Measurements from ENCODE around the gene BCL2L13. TPM values are rescaled to one million over a fixed set of nuclear protein-coding genes. Genes with fewer than 3 reads are reported as not detected.
A peak's percentile ranks its signal among the peaks of the same experiment; 100 is the strongest.

BCL2L13 gene
- total RNA-seq, 1 experiment from 2014 or later = 38.1 TPM

GRCh38 chr22:17705951-17706900 lies 67.7 kb downstream of the BCL2L13 start:
- Mint-ChIP-seq H3K36me3 (peaks cover 22% of the 10 kb centered on the region), H3K4me3 (no peak overlapping the region), H3K27me3 (ENCODE audit: low read depth) (no peaks in the 10 kb centered on the region), H3K9me3 (no peaks in the 10 kb centered on the region), H3K4me1 (peaks cover 10% of the 10 kb centered on the region), H3K27ac (peak overlapping the region; percentile 62)
- ATAC-seq (peak; percentile 64), DNase-seq (ENCODE audit: low spot score) (no peak)
- no peak for TF ChIP-seq SOX15 (CRISPR knock-in tag; IDR thresholded peaks at IDR 0.05)
- TF ChIP-seq ZNF121 (CRISPR knock-in tag; IDR thresholded peaks at IDR 0.05) = peak; percentile 44; the same call in 1 of the 2 replicates
- ChIA-PET POLR2A (interaction anchor here (0.5 kb wide), 1 partner anchor 794 kb away, joined by 3 read pairs; no protein-coding TSS in a partner anchor), CTCF (interaction anchor here (0.7 to 1.0 kb wide), 4 partner anchors 27 to 506 kb away, joined by 3 to 7 read pairs (median 3); no protein-coding TSS in a partner anchor)

- ATAC-seq (no peak), DNase-seq (ENCODE audit: low spot score) (no peak)
- Mint-ChIP-seq H3K27me3 (ENCODE audit: low read depth) (no peaks in the 10 kb centered on the region), H3K4me3 (no peak overlapping the region), H3K9me3 (no peaks in the 10 kb centered on the region), H3K4me1 (peaks cover 6% of the 10 kb centered on the region), H3K27ac (no peak overlapping the region), H3K36me3 (peaks cover 22% of the 10 kb centered on the region)
- POLR2A ChIA-PET = no interaction called here
- no peak for TF ChIP-seq CREB1 (CRISPR knock-in tag; IDR thresholded peaks at IDR 0.05)
- TF ChIP-seq TCF7 (CRISPR knock-in tag; IDR thresholded peaks at IDR 0.05; ENCODE audit: low read depth) = no peak
- TF ChIP-seq ZBTB21 (CRISPR knock-in tag; IDR thresholded peaks at IDR 0.05; ENCODE audit: borderline replicate concordance) = no peak
- TF ChIP-seq, protein P1, sequence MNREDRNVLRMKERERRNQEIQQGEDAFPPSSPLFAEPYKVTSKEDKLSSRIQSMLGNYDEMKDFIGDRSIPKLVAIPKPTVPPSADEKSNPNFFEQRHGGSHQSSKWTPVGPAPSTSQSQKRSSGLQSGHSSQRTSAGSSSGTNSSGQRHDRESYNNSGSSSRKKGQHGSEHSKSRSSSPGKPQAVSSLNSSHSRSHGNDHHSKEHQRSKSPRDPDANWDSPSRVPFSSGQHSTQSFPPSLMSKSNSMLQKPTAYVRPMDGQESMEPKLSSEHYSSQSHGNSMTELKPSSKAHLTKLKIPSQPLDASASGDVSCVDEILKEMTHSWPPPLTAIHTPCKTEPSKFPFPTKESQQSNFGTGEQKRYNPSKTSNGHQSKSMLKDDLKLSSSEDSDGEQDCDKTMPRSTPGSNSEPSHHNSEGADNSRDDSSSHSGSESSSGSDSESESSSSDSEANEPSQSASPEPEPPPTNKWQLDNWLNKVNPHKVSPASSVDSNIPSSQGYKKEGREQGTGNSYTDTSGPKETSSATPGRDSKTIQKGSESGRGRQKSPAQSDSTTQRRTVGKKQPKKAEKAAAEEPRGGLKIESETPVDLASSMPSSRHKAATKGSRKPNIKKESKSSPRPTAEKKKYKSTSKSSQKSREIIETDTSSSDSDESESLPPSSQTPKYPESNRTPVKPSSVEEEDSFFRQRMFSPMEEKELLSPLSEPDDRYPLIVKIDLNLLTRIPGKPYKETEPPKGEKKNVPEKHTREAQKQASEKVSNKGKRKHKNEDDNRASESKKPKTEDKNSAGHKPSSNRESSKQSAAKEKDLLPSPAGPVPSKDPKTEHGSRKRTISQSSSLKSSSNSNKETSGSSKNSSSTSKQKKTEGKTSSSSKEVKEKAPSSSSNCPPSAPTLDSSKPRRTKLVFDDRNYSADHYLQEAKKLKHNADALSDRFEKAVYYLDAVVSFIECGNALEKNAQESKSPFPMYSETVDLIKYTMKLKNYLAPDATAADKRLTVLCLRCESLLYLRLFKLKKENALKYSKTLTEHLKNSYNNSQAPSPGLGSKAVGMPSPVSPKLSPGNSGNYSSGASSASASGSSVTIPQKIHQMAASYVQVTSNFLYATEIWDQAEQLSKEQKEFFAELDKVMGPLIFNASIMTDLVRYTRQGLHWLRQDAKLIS (CRISPR knock-in tag; IDR thresholded peaks at IDR 0.05; ENCODE audit: borderline replicate concordance) = no peak
- TF ChIP-seq USF2 (CRISPR knock-in tag; IDR thresholded peaks at IDR 0.05) = no peak
- TF ChIP-seq, protein P2, sequence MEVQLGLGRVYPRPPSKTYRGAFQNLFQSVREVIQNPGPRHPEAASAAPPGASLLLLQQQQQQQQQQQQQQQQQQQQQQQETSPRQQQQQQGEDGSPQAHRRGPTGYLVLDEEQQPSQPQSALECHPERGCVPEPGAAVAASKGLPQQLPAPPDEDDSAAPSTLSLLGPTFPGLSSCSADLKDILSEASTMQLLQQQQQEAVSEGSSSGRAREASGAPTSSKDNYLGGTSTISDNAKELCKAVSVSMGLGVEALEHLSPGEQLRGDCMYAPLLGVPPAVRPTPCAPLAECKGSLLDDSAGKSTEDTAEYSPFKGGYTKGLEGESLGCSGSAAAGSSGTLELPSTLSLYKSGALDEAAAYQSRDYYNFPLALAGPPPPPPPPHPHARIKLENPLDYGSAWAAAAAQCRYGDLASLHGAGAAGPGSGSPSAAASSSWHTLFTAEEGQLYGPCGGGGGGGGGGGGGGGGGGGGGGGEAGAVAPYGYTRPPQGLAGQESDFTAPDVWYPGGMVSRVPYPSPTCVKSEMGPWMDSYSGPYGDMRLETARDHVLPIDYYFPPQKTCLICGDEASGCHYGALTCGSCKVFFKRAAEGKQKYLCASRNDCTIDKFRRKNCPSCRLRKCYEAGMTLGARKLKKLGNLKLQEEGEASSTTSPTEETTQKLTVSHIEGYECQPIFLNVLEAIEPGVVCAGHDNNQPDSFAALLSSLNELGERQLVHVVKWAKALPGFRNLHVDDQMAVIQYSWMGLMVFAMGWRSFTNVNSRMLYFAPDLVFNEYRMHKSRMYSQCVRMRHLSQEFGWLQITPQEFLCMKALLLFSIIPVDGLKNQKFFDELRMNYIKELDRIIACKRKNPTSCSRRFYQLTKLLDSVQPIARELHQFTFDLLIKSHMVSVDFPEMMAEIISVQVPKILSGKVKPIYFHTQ (CRISPR knock-in tag; IDR thresholded peaks at IDR 0.05) = no peak
- no peak for TF ChIP-seq IRF2 (CRISPR knock-in tag; IDR thresholded peaks at IDR 0.05; ENCODE audit: borderline replicate concordance, low read depth)
- TF ChIP-seq CTCF (IDR thresholded peaks at IDR 0.05) = no peak
- no peak for TF ChIP-seq NFYB (CRISPR knock-in tag; conservative IDR thresholded peaks at IDR 0.05; ENCODE audit: low read depth)
- TF ChIP-seq CREM (CRISPR knock-in tag; IDR thresholded peaks at IDR 0.05) = no peak
- TF ChIP-seq EMX1 (CRISPR knock-in tag; IDR thresholded peaks at IDR 0.05) = no peak
- TF ChIP-seq, protein P3, sequence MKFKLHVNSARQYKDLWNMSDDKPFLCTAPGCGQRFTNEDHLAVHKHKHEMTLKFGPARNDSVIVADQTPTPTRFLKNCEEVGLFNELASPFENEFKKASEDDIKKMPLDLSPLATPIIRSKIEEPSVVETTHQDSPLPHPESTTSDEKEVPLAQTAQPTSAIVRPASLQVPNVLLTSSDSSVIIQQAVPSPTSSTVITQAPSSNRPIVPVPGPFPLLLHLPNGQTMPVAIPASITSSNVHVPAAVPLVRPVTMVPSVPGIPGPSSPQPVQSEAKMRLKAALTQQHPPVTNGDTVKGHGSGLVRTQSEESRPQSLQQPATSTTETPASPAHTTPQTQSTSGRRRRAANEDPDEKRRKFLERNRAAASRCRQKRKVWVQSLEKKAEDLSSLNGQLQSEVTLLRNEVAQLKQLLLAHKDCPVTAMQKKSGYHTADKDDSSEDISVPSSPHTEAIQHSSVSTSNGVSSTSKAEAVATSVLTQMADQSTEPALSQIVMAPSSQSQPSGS (CRISPR knock-in tag; IDR thresholded peaks at IDR 0.05; ENCODE audit: borderline replicate concordance, low read depth) = no peak
- no peak for TF ChIP-seq FOXJ3 (CRISPR knock-in tag; IDR thresholded peaks at IDR 0.05; ENCODE audit: borderline replicate concordance)
- no peak for TF ChIP-seq NFE2L1 (CRISPR knock-in tag; IDR thresholded peaks at IDR 0.05)
- no peak for TF ChIP-seq NFATC4 (CRISPR knock-in tag; IDR thresholded peaks at IDR 0.05)
- TF ChIP-seq, protein P4, sequence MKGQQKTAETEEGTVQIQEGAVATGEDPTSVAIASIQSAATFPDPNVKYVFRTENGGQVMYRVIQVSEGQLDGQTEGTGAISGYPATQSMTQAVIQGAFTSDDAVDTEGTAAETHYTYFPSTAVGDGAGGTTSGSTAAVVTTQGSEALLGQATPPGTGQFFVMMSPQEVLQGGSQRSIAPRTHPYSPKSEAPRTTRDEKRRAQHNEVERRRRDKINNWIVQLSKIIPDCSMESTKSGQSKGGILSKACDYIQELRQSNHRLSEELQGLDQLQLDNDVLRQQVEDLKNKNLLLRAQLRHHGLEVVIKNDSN (CRISPR knock-in tag; IDR thresholded peaks at IDR 0.05) = no peak
- TF ChIP-seq, protein P5, sequence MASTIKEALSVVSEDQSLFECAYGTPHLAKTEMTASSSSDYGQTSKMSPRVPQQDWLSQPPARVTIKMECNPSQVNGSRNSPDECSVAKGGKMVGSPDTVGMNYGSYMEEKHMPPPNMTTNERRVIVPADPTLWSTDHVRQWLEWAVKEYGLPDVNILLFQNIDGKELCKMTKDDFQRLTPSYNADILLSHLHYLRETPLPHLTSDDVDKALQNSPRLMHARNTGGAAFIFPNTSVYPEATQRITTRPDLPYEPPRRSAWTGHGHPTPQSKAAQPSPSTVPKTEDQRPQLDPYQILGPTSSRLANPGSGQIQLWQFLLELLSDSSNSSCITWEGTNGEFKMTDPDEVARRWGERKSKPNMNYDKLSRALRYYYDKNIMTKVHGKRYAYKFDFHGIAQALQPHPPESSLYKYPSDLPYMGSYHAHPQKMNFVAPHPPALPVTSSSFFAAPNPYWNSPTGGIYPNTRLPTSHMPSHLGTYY (CRISPR knock-in tag; IDR thresholded peaks at IDR 0.05) = no peak
- no peak for TF ChIP-seq ZNF219 (CRISPR knock-in tag; IDR thresholded peaks at IDR 0.05; ENCODE audit: borderline replicate concordance)
- TF ChIP-seq ZNF232 (CRISPR knock-in tag; IDR thresholded peaks at IDR 0.05) = no peak
- CTCF ChIA-PET = interaction anchor here (0.7 to 1.6 kb wide), 3 partner anchors 28 to 148 kb away, joined by 3 to 4 read pairs (median 3); no protein-coding TSS in a partner anchor
These were observed 68.4 kb downstream of the BCL2L13 start for GRCh38 chr22:17706947-17707346.
